ENCODE measurements around the gene KCNJ14. TPM values are rescaled to one million over a fixed set of nuclear protein-coding genes. Genes with fewer than 3 reads are reported as not detected.

The KCNJ14 gene
- total RNA-seq, 2 experiments from 2014 or later = 1.7 to 2.0 TPM

DNA sequence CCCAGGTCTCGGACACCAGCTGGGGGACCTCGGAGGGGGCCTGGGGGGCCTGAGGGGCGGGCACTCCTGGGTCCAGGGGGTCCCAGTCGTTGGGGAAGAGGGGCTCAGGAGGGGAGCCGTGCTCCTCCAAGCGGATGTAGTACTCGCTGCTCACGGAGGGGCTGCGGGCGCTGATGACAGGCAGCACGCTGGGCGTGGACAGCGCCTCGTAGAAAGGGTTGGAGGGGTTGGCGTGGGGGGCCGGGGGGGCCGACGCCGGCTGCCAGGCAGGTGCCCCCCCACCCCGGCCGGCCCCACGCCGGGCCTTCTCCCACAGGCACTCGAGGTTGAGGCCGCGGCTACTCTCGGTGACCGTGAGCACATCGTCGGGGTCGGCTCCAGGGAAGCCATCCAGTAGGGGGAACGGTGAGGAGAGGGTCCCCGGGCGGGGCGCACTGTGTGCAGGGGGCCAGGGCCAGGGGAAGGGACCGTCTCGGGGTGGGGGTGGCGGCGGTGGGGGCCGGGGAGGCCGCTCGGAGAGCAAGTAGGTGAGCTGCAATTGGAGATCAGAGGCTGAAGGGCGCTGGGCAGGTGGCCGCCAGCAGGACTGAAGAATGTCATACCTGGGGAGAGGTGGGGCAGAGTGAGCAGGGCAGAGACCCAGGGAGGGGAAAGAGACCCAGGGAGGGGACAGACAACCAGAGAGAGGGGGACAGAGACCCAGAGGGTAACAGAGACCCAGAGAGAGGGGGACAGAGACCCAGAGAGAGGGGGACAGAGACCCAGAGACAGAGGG is 44.1 kb downstream of the KCNJ14 start:
- Mint-ChIP-seq H3K27me3 (peaks cover 26% of the 10 kb centered on the region), H3K4me1 (ENCODE audit: low read depth) (peaks cover 33% of the 10 kb centered on the region), H3K27ac (no peak overlapping the region), H3K9me3 (no peaks in the 10 kb centered on the region), H3K4me3 (no peak overlapping the region), H3K36me3 (ENCODE audit: low read depth) (no peaks in the 10 kb centered on the region)
- Histone ChIP-seq H3K27ac (ENCODE audit: low read depth in 1 of 2, low read length in 2 of 2) (no peak overlapping the region), H3K36me3 (ENCODE audit: insufficient read depth, low read length) (no peaks in the 10 kb centered on the region), H3K27me3 (ENCODE audit: control insufficient read depth in 1 of 2, insufficient read depth in 2 of 2, low read length in 2 of 2) (peaks cover 0 to 31% of the 10 kb centered on the region in 2 experiments), H3K4me1 (ENCODE audit: insufficient read depth, low read length) (peaks cover 44% of the 10 kb centered on the region), H3K4me3 (ENCODE audit: low read length) (no peak overlapping the region), H3K9me3 (ENCODE audit: control insufficient read depth in 1 of 2, insufficient read depth in 1 of 2, low read length in 2 of 2) (peaks cover 0 to 8% of the 10 kb centered on the region in 2 experiments)
- ATAC-seq (ENCODE audit: poor library complexity) = no peak
- ChIA-PET CTCF (interaction anchor here (0.6 kb wide), 1 partner anchor 9 kb away, joined by 5 read pairs; no protein-coding TSS in a partner anchor), POLR2A (no interaction called here)
- TF ChIP-seq, protein P1, sequence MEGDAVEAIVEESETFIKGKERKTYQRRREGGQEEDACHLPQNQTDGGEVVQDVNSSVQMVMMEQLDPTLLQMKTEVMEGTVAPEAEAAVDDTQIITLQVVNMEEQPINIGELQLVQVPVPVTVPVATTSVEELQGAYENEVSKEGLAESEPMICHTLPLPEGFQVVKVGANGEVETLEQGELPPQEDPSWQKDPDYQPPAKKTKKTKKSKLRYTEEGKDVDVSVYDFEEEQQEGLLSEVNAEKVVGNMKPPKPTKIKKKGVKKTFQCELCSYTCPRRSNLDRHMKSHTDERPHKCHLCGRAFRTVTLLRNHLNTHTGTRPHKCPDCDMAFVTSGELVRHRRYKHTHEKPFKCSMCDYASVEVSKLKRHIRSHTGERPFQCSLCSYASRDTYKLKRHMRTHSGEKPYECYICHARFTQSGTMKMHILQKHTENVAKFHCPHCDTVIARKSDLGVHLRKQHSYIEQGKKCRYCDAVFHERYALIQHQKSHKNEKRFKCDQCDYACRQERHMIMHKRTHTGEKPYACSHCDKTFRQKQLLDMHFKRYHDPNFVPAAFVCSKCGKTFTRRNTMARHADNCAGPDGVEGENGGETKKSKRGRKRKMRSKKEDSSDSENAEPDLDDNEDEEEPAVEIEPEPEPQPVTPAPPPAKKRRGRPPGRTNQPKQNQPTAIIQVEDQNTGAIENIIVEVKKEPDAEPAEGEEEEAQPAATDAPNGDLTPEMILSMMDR (IDR thresholded peaks at IDR 0.05) = no peak
- intact Hi-C loops (cut with DNase I, micrococcal nuclease) = loop anchor here in 1 of 2 experiments (10.0 kb wide), 1 partner anchor 215 kb away; the partner anchor contains the start of gene MAMSTR
- peak in 2 of 14 experiments; percentile 19 to 42 for DNase-seq

DNA sequence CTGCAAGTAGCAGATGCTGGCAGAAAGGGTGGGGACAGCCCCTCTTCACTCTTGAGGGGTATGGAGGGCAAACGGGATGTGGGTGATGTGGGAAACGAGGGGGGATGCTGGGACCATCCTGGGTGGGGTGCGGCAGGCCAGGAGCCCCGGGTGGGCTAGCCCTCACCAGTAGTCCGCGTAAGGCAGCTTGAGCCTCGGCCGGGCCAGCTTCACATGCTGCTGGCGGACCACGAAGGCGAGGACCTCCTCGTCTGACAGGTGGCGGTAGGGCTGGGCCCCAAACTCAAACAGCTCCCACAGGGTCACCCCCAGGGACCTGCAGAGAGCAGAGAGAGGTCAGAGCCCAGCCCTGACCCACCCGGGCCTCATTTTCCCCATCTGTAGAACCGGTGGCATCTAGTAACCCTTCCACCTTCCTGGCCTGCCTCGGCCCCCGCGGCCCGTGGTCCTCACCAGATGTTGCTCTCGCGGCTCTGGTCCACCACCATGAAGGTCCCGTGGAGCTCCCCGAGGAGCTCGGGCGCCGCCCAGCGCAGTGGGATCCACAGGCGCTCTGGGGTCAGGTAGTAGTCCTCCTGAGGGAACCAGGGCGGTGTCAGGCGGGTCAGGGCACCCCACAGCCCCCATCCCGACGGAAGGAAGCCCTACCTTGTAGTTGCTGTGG is 45.6 kb downstream of the KCNJ14 start:
- Mint-ChIP-seq H3K27me3 (peaks cover 13% of the 10 kb centered on the region), H3K9me3 (no peaks in the 10 kb centered on the region), H3K27ac (no peak overlapping the region), H3K4me3 (no peak overlapping the region), H3K4me1 (ENCODE audit: low read depth) (peaks cover 24% of the 10 kb centered on the region), H3K36me3 (ENCODE audit: low read depth) (peaks cover under 1% of the 10 kb centered on the region)
- Histone ChIP-seq H3K4me3 (ENCODE audit: low read length) (peak overlapping the region; percentile 24), H3K4me1 (ENCODE audit: insufficient read depth, low read length) (peaks cover 43% of the 10 kb centered on the region), H3K36me3 (ENCODE audit: insufficient read depth, low read length) (no peaks in the 10 kb centered on the region), H3K9me3 (ENCODE audit: control insufficient read depth in 1 of 2, insufficient read depth in 1 of 2, low read length in 2 of 2) (peaks cover 0 to 8% of the 10 kb centered on the region in 2 experiments), H3K27me3 (ENCODE audit: control insufficient read depth in 1 of 2, insufficient read depth in 2 of 2, low read length in 2 of 2) (peaks cover 0 to 21% of the 10 kb centered on the region in 2 experiments), H3K27ac (ENCODE audit: low read depth in 1 of 2, low read length in 2 of 2) (no peak overlapping the region)
- ChIA-PET CTCF (no interaction called here), POLR2A (interaction anchor here (1.1 kb wide), 1 partner anchor 11 kb away, joined by 3 read pairs; no protein-coding TSS in a partner anchor)
- DNase-seq (peak in 2 of 14 experiments; percentile 9 to 40), ATAC-seq (ENCODE audit: poor library complexity) (no peak)
- intact Hi-C loops (cut with DNase I, micrococcal nuclease) = loop anchor here in 1 of 2 experiments (10.0 kb wide), 1 partner anchor 214 kb away; the partner anchor contains the start of gene MAMSTR
- TF ChIP-seq, protein P1 (IDR thresholded peaks at IDR 0.05) = no peak
